Mesenchymal stem cell (in vitro differentiated cells and primary cell): ENCODE data around the gene SH2D7.

Source experiments
- DNase-seq: peaks from one replicate; pipeline ENCODE4 v3.0.0-alpha.2; 2013
- H2AFZ ChIP-seq: one replicate; pipeline ENCODE4 v1.6.1; 2013; ENCODE audit warnings: low read depth, mild to moderate bottlenecking, control low read depth, inconsistent platforms, low read length, moderate library complexity
- H2AK5ac ChIP-seq: 2 replicates; pipeline ENCODE4 v1.6.1; 2013; ENCODE audit warnings: low read length, moderate library complexity, mild to moderate bottlenecking, inconsistent platforms; ENCODE audit not compliant: severe bottlenecking
- H2BK120ac ChIP-seq: one replicate; pipeline ENCODE4 v1.6.1; 2013; ENCODE audit warnings: low read depth, mild to moderate bottlenecking, inconsistent platforms, low read length, moderate library complexity
- H2BK12ac ChIP-seq, 2 experiments: one replicate each; pipeline ENCODE4 v1.6.1; 2013; ENCODE audit warnings: inconsistent platforms in 2 of 2, low read length in 2 of 2, mild to moderate bottlenecking in 2 of 2, moderate library complexity in 2 of 2, control low read depth in 1 of 2
- H2BK15ac ChIP-seq: one replicate; pipeline ENCODE4 v1.6.1; 2013; ENCODE audit warnings: mild to moderate bottlenecking, low read depth, inconsistent platforms; ENCODE audit not compliant: poor library complexity, severe bottlenecking
- H2BK5ac ChIP-seq: 2 replicates; pipeline ENCODE4 v1.6.1; 2013; ENCODE audit warnings: low read depth, mild to moderate bottlenecking, low read length, control low read depth, inconsistent platforms; ENCODE audit not compliant: poor library complexity, severe bottlenecking
- H3K14ac ChIP-seq, 2 experiments: one replicate each; pipeline ENCODE4 v1.6.1; 2013; ENCODE audit warnings: inconsistent platforms in 2 of 2, low read length in 2 of 2, control low read depth in 1 of 2, mild to moderate bottlenecking in 1 of 2, moderate library complexity in 1 of 2
- H3K18ac ChIP-seq, 2 experiments: one replicate each; pipeline ENCODE4 v1.6.1; 2013; ENCODE audit warnings: inconsistent platforms in 2 of 2, low read length in 2 of 2, control low read depth in 1 of 2, low read depth in 1 of 2, mild to moderate bottlenecking in 1 of 2
- H3K23ac ChIP-seq, 2 experiments: one replicate each; pipeline ENCODE4 v1.6.1; 2013; ENCODE audit warnings: inconsistent platforms in 2 of 2, low read length in 2 of 2, mild to moderate bottlenecking in 2 of 2, moderate library complexity in 2 of 2, control low read depth in 1 of 2
- H3K27ac ChIP-seq: 2 replicates; pipeline ENCODE4 v1.5.1; 2013; ENCODE audit warnings: mild to moderate bottlenecking, moderate library complexity, low read length, control low read depth, inconsistent platforms; ENCODE audit not compliant: poor library complexity, severe bottlenecking
- H3K27me3 ChIP-seq, 2 experiments: 2 replicates each; pipeline versions ENCODE4 v1.6.1 to v1.7.0; 2013; ENCODE audit warnings: low read length in 2 of 2, mild to moderate bottlenecking in 2 of 2, moderate library complexity in 2 of 2, control low read depth in 1 of 2, inconsistent platforms in 1 of 2; ENCODE audit not compliant: control insufficient read depth in 1 of 2, insufficient read depth in 1 of 2
- H3K36me3 ChIP-seq, 2 experiments: 2 replicates each; pipeline versions ENCODE4 v1.6.1 to v1.7.0; 2013; ENCODE audit warnings: low read length in 2 of 2, control low read depth in 1 of 2, inconsistent platforms in 1 of 2, low read depth in 1 of 2, mild to moderate bottlenecking in 1 of 2; ENCODE audit not compliant: insufficient read depth in 2 of 2, control insufficient read depth in 1 of 2
- H3K4ac ChIP-seq, 2 experiments: one replicate each; pipeline ENCODE4 v1.6.1; 2013; ENCODE audit warnings: inconsistent platforms in 2 of 2, low read length in 2 of 2, mild to moderate bottlenecking in 2 of 2, moderate library complexity in 2 of 2, control low read depth in 1 of 2, low read depth in 1 of 2
- H3K4me1 ChIP-seq: 2 replicates; pipeline ENCODE4 v1.6.1; 2013; ENCODE audit warnings: low read depth, low read length, control low read depth; ENCODE audit not compliant: control insufficient read depth, insufficient read depth
- H3K4me2 ChIP-seq: 2 replicates; pipeline ENCODE4 v1.6.1; 2013; ENCODE audit warnings: low read length, mild to moderate bottlenecking, inconsistent platforms; ENCODE audit not compliant: poor library complexity, severe bottlenecking
- H3K4me3 ChIP-seq, 2 experiments: 2 replicates each; pipeline versions ENCODE4 v1.5.1 to v1.7.0; 2013; ENCODE audit warnings: low read length in 2 of 2, mild to moderate bottlenecking in 2 of 2, control low read depth in 1 of 2, low read depth in 1 of 2; ENCODE audit not compliant: insufficient read depth in 1 of 2
- H3K79me1 ChIP-seq: replicated peaks from 2 replicates; pipeline ENCODE4 v1.6.1; 2013; ENCODE audit warnings: mild to moderate bottlenecking, control low read depth, low read length, inconsistent platforms; ENCODE audit not compliant: poor library complexity, severe bottlenecking
- H3K9ac ChIP-seq: 2 replicates; pipeline ENCODE4 v1.7.0; 2013; ENCODE audit warnings: mild to moderate bottlenecking, low read length, moderate library complexity
- H3K9me3 ChIP-seq: 2 replicates; pipeline ENCODE4 v1.7.0; 2013; ENCODE audit warnings: mild to moderate bottlenecking, low read length; ENCODE audit not compliant: control insufficient read depth
- H4K8ac ChIP-seq: one replicate; pipeline ENCODE4 v1.6.1; 2013; ENCODE audit warnings: inconsistent platforms, mild to moderate bottlenecking, low read length, moderate library complexity
- H4K91ac ChIP-seq: one replicate; pipeline ENCODE4 v1.6.1; 2013; ENCODE audit warnings: mild to moderate bottlenecking, low read length, inconsistent platforms
- WGBS: methylation state at CpG from one replicate; pipeline ENCODE4 v1.1.7; 2013; ENCODE audit warnings: mixed read lengths; 5-methylcytosine and 5-hydroxymethylcytosine counted together

Gene SH2D7

GRCh38 chr15:78087951-78088772 lies 4.2 kb upstream of the SH2D7 start:
- Histone ChIP-seq H3K27ac (no peak overlapping the region), H2BK12ac (no peak overlapping the region), H3K27me3 (peaks cover 0 to 20% of the 10 kb centered on the region in 2 experiments), H3K9ac (no peak overlapping the region), H4K8ac (no peak overlapping the region), H3K18ac (no peak overlapping the region), H2AK5ac (peak overlapping the region; percentile 19), H3K4me2 (no peak overlapping the region), H2AFZ (no peak overlapping the region), H3K79me1 (no peaks in the 10 kb centered on the region), H3K36me3 (no peaks in the 10 kb centered on the region), H3K23ac (no peak overlapping the region), H2BK120ac (no peak overlapping the region), H4K91ac (no peak overlapping the region), H2BK15ac (no peak overlapping the region), H3K4me3 (no peak overlapping the region), H3K4me1 (peaks cover 16% of the 10 kb centered on the region), H2BK5ac (no peak overlapping the region), H3K4ac (no peak overlapping the region), H3K9me3 (no peaks in the 10 kb centered on the region), H3K14ac (no peak overlapping the region)
- peak; percentile 32 for DNase-seq
- 93% methylated on average over 12 of the region's 12 CpGs for WGBS

DNA sequence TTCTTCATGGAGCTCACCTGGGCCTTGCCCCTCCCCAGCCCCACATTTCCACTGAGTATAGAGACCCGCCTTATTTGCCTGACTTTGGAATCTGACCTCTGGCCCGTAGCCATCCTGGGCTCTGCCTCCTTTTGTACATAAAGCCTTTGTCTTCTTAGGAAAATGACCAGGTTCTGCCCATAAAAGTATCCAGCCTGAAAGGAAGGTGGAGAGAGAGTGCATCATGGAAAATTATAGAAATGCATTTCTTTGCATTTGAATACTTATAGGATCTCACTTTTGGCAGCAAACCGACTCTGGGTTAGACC lies 3.6 kb upstream of the SH2D7 start:
- Histone ChIP-seq H3K9me3 (no peaks in the 10 kb centered on the region), H3K27ac (no peak overlapping the region), H4K91ac (no peak overlapping the region), H4K8ac (no peak overlapping the region), H3K18ac (no peak overlapping the region), H3K4ac (no peak overlapping the region), H3K4me3 (no peak overlapping the region), H3K36me3 (no peaks in the 10 kb centered on the region), H3K79me1 (no peaks in the 10 kb centered on the region), H2AFZ (no peak overlapping the region), H3K14ac (no peak overlapping the region), H2AK5ac (no peak overlapping the region), H3K23ac (no peak overlapping the region), H2BK120ac (no peak overlapping the region), H2BK12ac (no peak overlapping the region), H2BK15ac (no peak overlapping the region), H2BK5ac (no peak overlapping the region), H3K4me2 (no peak overlapping the region), H3K9ac (no peak overlapping the region), H3K27me3 (peaks cover 0 to 20% of the 10 kb centered on the region in 2 experiments), H3K4me1 (peaks cover 19% of the 10 kb centered on the region)
- DNase-seq = no peak
- 74% methylated on average over 3 of the region's 3 CpGs for WGBS

DNA sequence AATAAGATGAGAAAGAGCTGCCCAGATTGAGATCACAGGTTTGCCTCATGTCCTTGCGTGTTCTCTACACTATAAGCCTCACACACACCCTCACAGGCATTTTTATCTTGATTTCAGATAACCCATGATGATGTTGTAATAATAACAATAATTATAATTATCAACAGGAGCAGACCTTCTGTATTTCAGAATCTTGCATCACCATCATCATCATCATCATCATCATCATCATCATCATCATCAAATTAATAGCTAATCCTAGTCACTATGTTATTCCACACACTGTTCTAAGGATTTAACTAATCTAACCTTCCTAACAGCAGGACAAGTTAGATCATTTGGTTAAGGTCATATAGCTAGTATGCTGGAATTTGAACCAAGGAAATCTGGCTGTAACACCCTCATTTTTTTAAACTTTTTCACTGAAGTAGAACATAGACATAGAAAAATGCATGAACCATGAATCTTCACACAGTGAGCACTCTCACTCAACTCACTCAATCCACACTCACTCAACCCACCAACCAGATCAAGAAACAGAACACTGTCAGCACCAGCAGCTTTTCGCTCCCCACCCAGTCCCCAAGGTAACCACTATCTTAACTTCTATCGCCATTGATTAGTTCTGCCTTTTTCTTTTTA lies 1.8 kb upstream of the SH2D7 start:
- no peak overlapping the region for H2BK15ac ChIP-seq
- H3K23ac ChIP-seq = no peak overlapping the region
- H3K27ac ChIP-seq = peak overlapping the region; percentile 58
- peak overlapping the region; percentile 92 for H2AK5ac ChIP-seq
- no peak overlapping the region for H2AFZ ChIP-seq
- no peak overlapping the region for H3K4me3 ChIP-seq
- no peak overlapping the region for H2BK12ac ChIP-seq
- H3K4me2 ChIP-seq = no peak overlapping the region
- H2BK5ac ChIP-seq = peak overlapping the region; percentile 46
- H3K14ac ChIP-seq = no peak overlapping the region
- H3K18ac ChIP-seq = no peak overlapping the region
- no peak overlapping the region for H3K4ac ChIP-seq
- H3K4me1 ChIP-seq = peaks cover 27% of the 10 kb centered on the region
- DNase-seq = no peak
- H3K9me3 ChIP-seq = no peaks in the 10 kb centered on the region
- no peak overlapping the region for H4K8ac ChIP-seq
- no peak overlapping the region for H4K91ac ChIP-seq
- no peak overlapping the region for H3K9ac ChIP-seq
- 99% methylated on average over 2 of the region's 3 CpGs for WGBS
- H3K36me3 ChIP-seq = no peaks in the 10 kb centered on the region
- peaks cover 0 to 32% of the 10 kb centered on the region in 2 experiments for H3K27me3 ChIP-seq
- H3K79me1 ChIP-seq = no peaks in the 10 kb centered on the region
- H2BK120ac ChIP-seq = no peak overlapping the region

DNA sequence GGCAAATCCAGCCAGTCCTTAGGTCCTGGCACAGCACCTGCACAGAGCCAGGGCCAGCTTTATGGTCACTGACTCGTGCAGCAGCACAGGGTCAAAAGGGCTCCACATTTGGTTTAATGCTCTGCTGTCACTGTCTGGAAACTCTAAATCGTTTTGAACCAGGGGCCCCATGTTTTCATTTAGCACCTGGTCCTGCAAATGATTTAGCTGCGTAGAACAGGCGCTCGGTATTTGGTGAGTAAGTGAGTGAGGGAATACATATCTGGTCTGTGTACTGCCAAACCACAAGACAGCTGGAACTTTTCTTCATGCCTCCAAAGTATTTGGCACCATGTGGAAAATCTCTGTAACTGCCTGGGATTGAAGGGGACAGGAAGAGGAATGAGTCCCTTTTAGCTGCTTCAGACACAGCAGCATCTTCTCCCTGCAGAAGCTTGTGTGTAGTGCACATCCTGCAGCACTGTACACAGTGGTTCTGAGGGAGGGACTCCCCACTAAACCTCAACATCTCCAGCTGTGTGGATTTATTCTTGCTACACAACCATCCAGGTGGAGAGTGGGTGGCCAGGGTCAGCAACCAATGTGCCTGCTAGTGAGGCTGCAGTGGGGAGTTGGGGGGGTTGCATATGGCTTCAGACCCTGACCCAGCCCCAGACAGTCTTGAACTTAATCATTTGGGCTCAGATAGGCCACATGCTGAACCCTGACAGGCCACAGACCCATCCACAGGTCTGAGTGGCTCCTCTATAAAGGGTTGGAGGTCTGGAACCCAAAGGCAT lies 1.1 kb downstream of the SH2D7 start:
- Histone ChIP-seq H3K4ac (peak overlapping the region in 1 of 2 experiments; percentile 30), H3K4me3 (no peak overlapping the region), H3K9me3 (no peaks in the 10 kb centered on the region), H2BK12ac (peak overlapping the region in 1 of 2 experiments; percentile 59), H2AK5ac (peak overlapping the region; percentile 98), H3K18ac (peak overlapping the region in 1 of 2 experiments; percentile 28), H2BK120ac (no peak overlapping the region), H3K23ac (no peak overlapping the region), H3K27ac (peak overlapping the region; percentile 91), H4K91ac (peak overlapping the region; percentile 2), H3K4me2 (peak overlapping the region; percentile 7), H3K4me1 (peaks cover 27% of the 10 kb centered on the region), H3K14ac (peak overlapping the region in 1 of 2 experiments; percentile 41), H2BK15ac (no peak overlapping the region), H2AFZ (no peak overlapping the region), H3K9ac (no peak overlapping the region), H3K27me3 (peaks cover 0 to 32% of the 10 kb centered on the region in 2 experiments), H3K79me1 (no peaks in the 10 kb centered on the region), H2BK5ac (peak overlapping the region; percentile 78), H3K36me3 (no peaks in the 10 kb centered on the region), H4K8ac (peak overlapping the region; percentile 32)
- WGBS = 8% methylated on average over 5 of the region's 5 CpGs
- peak; percentile 94 for DNase-seq
